ENCODE measurements around the gene TUBA3E. TPM values are rescaled to one million over a fixed set of nuclear protein-coding genes. Genes with fewer than 3 reads are reported as not detected.

Gene TUBA3E
- total RNA-seq = not detected
- polyA plus RNA-seq = not detected
- long read RNA-seq, donor 1 = 0 reads
- long read RNA-seq, donor 2 = 0 reads
- long read RNA-seq, donor 3 = 0 reads
- long read RNA-seq, donor 4 = 0 reads
- long read RNA-seq, donor 5 = 0 reads
- long read RNA-seq, donor 6 = 0 reads
- long read RNA-seq, donor 7 = 0 reads
- long read RNA-seq, donor 8 = 0 reads
- long read RNA-seq, donor 9 = 0 reads
- long read RNA-seq, donor 10 = 0 reads

DNA sequence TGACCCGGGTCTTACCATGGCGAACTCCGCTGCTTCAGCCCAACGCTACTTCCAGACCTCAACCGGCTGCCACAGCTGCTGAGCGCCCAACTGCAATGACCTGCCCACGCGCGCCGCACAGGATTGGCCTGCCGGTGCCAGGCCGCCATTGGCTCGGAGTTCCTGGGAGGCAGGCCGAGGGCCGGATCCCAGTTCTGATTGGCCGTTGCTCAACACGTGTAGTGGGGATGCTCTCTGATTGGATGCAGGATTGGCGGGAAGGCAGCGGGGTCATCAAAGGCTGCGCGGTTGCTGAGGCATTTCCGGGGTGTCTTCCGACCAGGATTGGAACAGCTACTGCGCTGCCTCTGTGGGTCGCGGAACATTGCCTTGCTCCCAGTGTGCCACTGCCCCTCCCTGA is at the start of gene TUBA3E:
Gene TUBA3E (minus strand): TSS at position 97 of the 400 bp plus-strand sequence. CDS start 79 bp downstream, at position 18.
- TF ChIP-seq POLR2A (IDR thresholded peaks at IDR 0.05) (no peak), POLR2AphosphoS5 (IDR thresholded peaks at IDR 0.05) (no peak), EP300 (IDR thresholded peaks at IDR 0.05) (no peak)
- TF ChIP-seq, protein P1, sequence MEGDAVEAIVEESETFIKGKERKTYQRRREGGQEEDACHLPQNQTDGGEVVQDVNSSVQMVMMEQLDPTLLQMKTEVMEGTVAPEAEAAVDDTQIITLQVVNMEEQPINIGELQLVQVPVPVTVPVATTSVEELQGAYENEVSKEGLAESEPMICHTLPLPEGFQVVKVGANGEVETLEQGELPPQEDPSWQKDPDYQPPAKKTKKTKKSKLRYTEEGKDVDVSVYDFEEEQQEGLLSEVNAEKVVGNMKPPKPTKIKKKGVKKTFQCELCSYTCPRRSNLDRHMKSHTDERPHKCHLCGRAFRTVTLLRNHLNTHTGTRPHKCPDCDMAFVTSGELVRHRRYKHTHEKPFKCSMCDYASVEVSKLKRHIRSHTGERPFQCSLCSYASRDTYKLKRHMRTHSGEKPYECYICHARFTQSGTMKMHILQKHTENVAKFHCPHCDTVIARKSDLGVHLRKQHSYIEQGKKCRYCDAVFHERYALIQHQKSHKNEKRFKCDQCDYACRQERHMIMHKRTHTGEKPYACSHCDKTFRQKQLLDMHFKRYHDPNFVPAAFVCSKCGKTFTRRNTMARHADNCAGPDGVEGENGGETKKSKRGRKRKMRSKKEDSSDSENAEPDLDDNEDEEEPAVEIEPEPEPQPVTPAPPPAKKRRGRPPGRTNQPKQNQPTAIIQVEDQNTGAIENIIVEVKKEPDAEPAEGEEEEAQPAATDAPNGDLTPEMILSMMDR (IDR thresholded peaks at IDR 0.05) = no peak
- WGBS, 5 donors = 95 to 100% (median 96%) methylated on average over 2 to 26 of the region's 26 CpGs; no CpG with 5 or more reads in 1 of the 5 donors
- intact Hi-C loops (cut with DNase I; ENCODE audit: low total_unique reads) = no loop called here

DNA sequence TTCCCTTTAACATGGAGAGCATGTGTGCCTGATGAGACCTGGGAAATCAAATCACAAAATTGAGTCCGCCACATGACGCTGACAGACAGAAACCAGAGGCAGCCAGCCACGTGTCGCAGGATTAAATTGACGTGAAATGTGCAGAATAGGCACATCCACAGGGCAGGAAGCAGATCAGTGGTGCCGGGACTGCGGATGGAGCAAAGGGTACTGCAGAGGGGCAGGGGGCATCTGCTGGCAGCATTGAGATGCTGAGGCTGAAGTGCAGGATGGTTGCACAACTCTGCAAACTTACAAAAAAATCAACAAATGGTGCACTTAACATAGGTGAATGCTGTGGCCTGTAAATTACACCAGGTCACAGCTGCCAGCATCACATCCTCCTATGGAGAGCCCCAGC is 48.2 kb upstream of the TUBA3E start:
- H3K4me1 ChIP-seq = peaks cover 0 to 1% (median 0%) of the 10 kb centered on the region in 4 donors
- intact Hi-C loops (cut with DNase I; ENCODE audit: low total_unique reads) = no loop called here
- TF ChIP-seq, protein P1 (IDR thresholded peaks at IDR 0.05) = no peak
- TF ChIP-seq EP300 (IDR thresholded peaks at IDR 0.05) = no peak
- no peak for TF ChIP-seq POLR2AphosphoS5 (IDR thresholded peaks at IDR 0.05)
- TF ChIP-seq POLR2A (IDR thresholded peaks at IDR 0.05) = no peak
- H3K36me3 ChIP-seq = no peaks in the 10 kb centered on the region
- H3K27me3 ChIP-seq = peaks cover 0 to 52% (median 0%) of the 10 kb centered on the region in 3 donors
- H3K4me3 ChIP-seq = no peak overlapping the region
- no peaks in the 10 kb centered on the region for H3K9me3 ChIP-seq
- WGBS, 5 donors = 67 to 80% (median 76%) methylated on average over 7 of the region's 7 CpGs
- no peak overlapping the region for H3K27ac ChIP-seq
- DNase-seq = no peak

More for the DNA sequence above, at the start of gene TUBA3E:
- H3K27ac ChIP-seq = no peak within 1 kb of the TSS
- no peaks in the 10 kb centered on the region for H3K4me1 ChIP-seq
- DNase-seq = no peak
- no peaks in the 10 kb centered on the region for H3K27me3 ChIP-seq
- no peak within 1 kb of the TSS for H3K4me3 ChIP-seq
- no peaks in the 10 kb centered on the region for H3K36me3 ChIP-seq
- no peaks in the 10 kb centered on the region for H3K9me3 ChIP-seq

DNA sequence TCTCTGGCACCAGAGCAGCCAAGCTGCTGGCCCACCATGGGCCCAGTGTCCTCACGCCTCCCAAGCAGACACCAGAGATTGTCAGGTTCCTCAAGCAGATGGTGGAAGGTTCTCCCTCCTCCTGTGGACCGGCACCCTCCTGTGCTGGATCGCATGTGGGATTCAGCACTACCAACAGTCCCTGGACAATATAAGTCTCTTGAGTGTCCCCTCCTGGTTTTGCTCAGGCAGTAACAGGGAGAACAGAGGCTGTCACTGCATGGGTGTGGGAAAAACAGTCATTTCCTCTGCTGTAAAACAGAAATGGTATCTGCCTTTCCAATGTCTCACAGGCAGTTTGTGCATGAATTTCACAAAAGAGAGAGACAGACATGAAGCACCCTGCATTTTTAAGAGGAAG is 47.7 kb upstream of the TUBA3E start:
- H3K27me3 ChIP-seq = peaks cover 0 to 47% (median 0%) of the 10 kb centered on the region in 3 donors
- DNase-seq = no peak
- H3K27ac ChIP-seq = no peak overlapping the region
- no peak overlapping the region for H3K4me3 ChIP-seq
- 67 to 77% (median 71%) methylated on average over 1 to 3 of the region's 3 CpGs for WGBS, 5 donors
- peaks cover 0 to 6% (median 0%) of the 10 kb centered on the region in 4 donors for H3K4me1 ChIP-seq
- no peak for TF ChIP-seq EP300 (IDR thresholded peaks at IDR 0.05)
- TF ChIP-seq, protein P1 (IDR thresholded peaks at IDR 0.05) = no peak
- TF ChIP-seq POLR2A (IDR thresholded peaks at IDR 0.05) = no peak
- no peak for TF ChIP-seq POLR2AphosphoS5 (IDR thresholded peaks at IDR 0.05)
- intact Hi-C loops (cut with DNase I; ENCODE audit: low total_unique reads) = no loop called here
- H3K9me3 ChIP-seq = no peaks in the 10 kb centered on the region
- no peaks in the 10 kb centered on the region for H3K36me3 ChIP-seq

DNA sequence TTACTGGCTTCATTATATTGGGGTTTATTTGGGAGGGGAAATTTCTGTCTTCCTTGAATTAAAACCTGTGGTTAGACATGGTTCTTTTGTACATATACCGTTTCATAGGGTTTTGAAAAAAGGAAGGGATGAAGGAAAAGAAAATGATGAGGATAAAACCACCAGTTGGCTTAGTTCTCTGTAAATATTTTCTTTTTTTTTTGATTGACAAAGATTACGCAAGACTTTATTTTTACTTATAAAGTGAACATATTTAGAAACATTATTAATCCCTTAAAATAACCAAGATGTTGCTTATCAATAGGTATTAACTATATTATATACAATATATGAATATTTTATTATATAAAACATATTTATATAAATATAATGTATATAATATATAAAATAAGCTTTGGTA is 45.1 kb upstream of the TUBA3E start:
- DNase-seq = no peak
- H3K9me3 ChIP-seq = no peaks in the 10 kb centered on the region
- H3K4me3 ChIP-seq = no peak overlapping the region
- intact Hi-C loops (cut with DNase I; ENCODE audit: low total_unique reads) = no loop called here
- H3K4me1 ChIP-seq = peaks cover 0 to 7% (median 0%) of the 10 kb centered on the region in 4 donors
- peaks cover 0 to 29% (median 0%) of the 10 kb centered on the region in 3 donors for H3K27me3 ChIP-seq
- TF ChIP-seq, protein P1 (IDR thresholded peaks at IDR 0.05) = no peak
- TF ChIP-seq EP300 (IDR thresholded peaks at IDR 0.05) (no peak), POLR2A (IDR thresholded peaks at IDR 0.05) (no peak), POLR2AphosphoS5 (IDR thresholded peaks at IDR 0.05) (no peak)
- H3K36me3 ChIP-seq = no peaks in the 10 kb centered on the region
- H3K27ac ChIP-seq = no peak overlapping the region
- WGBS, 5 donors = 81 to 89% (median 83%) methylated on average over 2 of the region's 2 CpGs
